Measurements from ENCODE around the gene PRKAG3.

DNA sequence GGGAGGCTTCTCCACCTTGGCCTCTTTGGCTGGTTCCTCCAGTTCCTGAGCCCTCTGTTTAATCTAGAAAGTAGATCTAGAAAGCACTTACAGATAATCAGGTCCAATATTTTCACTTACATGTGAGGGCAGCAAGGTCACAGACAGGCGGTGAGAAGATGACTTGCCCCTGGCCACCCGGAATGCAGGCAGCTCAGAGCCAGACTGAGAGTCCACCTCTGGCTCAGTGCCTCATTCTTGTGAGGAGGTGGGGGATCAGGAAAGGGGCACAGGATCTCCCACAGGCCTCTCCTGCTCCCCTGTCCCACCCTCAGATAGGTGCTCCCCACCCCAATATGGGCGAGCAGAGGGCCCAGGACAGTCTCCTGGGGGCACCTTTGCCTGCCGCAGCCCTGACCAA, 33.8 kb upstream of the PRKAG3 start:
- TF ChIP-seq TAF1 (conservative IDR thresholded peaks at IDR 0.05), result no peak
- TF ChIP-seq, protein P1, sequence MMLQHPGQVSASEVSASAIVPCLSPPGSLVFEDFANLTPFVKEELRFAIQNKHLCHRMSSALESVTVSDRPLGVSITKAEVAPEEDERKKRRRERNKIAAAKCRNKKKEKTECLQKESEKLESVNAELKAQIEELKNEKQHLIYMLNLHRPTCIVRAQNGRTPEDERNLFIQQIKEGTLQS (IDR thresholded peaks at IDR 0.05), result no peak
- TF ChIP-seq, protein P2, sequence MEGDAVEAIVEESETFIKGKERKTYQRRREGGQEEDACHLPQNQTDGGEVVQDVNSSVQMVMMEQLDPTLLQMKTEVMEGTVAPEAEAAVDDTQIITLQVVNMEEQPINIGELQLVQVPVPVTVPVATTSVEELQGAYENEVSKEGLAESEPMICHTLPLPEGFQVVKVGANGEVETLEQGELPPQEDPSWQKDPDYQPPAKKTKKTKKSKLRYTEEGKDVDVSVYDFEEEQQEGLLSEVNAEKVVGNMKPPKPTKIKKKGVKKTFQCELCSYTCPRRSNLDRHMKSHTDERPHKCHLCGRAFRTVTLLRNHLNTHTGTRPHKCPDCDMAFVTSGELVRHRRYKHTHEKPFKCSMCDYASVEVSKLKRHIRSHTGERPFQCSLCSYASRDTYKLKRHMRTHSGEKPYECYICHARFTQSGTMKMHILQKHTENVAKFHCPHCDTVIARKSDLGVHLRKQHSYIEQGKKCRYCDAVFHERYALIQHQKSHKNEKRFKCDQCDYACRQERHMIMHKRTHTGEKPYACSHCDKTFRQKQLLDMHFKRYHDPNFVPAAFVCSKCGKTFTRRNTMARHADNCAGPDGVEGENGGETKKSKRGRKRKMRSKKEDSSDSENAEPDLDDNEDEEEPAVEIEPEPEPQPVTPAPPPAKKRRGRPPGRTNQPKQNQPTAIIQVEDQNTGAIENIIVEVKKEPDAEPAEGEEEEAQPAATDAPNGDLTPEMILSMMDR (IDR thresholded peaks at IDR 0.05; ENCODE audit: low read depth, low read length, missing input control), result no peak
- no peak for TF ChIP-seq JUND (IDR thresholded peaks at IDR 0.05)
- no peak for TF ChIP-seq EGR1 (IDR thresholded peaks at IDR 0.05; ENCODE audit: low read depth in 2 of 2)
- TF ChIP-seq, protein P3, sequence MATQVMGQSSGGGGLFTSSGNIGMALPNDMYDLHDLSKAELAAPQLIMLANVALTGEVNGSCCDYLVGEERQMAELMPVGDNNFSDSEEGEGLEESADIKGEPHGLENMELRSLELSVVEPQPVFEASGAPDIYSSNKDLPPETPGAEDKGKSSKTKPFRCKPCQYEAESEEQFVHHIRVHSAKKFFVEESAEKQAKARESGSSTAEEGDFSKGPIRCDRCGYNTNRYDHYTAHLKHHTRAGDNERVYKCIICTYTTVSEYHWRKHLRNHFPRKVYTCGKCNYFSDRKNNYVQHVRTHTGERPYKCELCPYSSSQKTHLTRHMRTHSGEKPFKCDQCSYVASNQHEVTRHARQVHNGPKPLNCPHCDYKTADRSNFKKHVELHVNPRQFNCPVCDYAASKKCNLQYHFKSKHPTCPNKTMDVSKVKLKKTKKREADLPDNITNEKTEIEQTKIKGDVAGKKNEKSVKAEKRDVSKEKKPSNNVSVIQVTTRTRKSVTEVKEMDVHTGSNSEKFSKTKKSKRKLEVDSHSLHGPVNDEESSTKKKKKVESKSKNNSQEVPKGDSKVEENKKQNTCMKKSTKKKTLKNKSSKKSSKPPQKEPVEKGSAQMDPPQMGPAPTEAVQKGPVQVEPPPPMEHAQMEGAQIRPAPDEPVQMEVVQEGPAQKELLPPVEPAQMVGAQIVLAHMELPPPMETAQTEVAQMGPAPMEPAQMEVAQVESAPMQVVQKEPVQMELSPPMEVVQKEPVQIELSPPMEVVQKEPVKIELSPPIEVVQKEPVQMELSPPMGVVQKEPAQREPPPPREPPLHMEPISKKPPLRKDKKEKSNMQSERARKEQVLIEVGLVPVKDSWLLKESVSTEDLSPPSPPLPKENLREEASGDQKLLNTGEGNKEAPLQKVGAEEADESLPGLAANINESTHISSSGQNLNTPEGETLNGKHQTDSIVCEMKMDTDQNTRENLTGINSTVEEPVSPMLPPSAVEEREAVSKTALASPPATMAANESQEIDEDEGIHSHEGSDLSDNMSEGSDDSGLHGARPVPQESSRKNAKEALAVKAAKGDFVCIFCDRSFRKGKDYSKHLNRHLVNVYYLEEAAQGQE (IDR thresholded peaks at IDR 0.05), result no peak
- no peak for TF ChIP-seq RAD21 (IDR thresholded peaks at IDR 0.05)
- TF ChIP-seq, protein P4, sequence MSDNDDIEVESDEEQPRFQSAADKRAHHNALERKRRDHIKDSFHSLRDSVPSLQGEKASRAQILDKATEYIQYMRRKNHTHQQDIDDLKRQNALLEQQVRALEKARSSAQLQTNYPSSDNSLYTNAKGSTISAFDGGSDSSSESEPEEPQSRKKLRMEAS (IDR thresholded peaks at IDR 0.05), result no peak
